HepG2 (cell line): ENCODE results near the gene TIGAR. TPM values are rescaled to one million over a fixed set of nuclear protein-coding genes. Genes with fewer than 3 reads are reported as not detected.

Source experiments
- ELF1 ChIP-seq: sonication (generic); formaldehyde crosslinking; IDR thresholded peaks from 2 replicates; pipeline ENCODE4 v1.4.0; 2020; ENCODE audit warnings: missing genetic modification reagents
- FOXM1 ChIP-seq: sonication (generic); formaldehyde crosslinking; IDR thresholded peaks from 2 replicates; pipeline ENCODE4 v1.5.0; 2020; ENCODE audit warnings: missing genetic modification reagents
- HNF1B ChIP-seq: sonication (generic); formaldehyde crosslinking; IDR thresholded peaks from 2 replicates; pipeline ENCODE4 v1.5.1; 2020; ENCODE audit warnings: mild to moderate bottlenecking, moderate library complexity, missing genetic modification reagents
- JARID2 ChIP-seq: sonication (generic); formaldehyde crosslinking; IDR thresholded peaks from 2 replicates; pipeline ENCODE4 v1.8.1; 2023; ENCODE audit warnings: missing genetic modification reagents, inconsistent platforms; ENCODE audit not compliant: insufficient replicate concordance
- MIER3 ChIP-seq: IDR thresholded peaks from 2 replicates; pipeline ENCODE4 v1.6.1; 2016; ENCODE audit warnings: missing compliant biosample characterization, borderline replicate concordance
- NPAS2 ChIP-seq: sonication (generic); formaldehyde crosslinking; IDR thresholded peaks from 2 replicates; pipeline ENCODE4 v1.8.0; 2022; ENCODE audit warnings: mild to moderate bottlenecking, missing genetic modification reagents, borderline replicate concordance
- YY1 ChIP-seq: IDR thresholded peaks from 2 replicates; pipeline ENCODE4 v1.6.1; 2011; ENCODE audit warnings: low read length, low read depth, moderate library complexity, mild to moderate bottlenecking; ENCODE audit not compliant: insufficient read depth, insufficient replicate concordance
- ZBED4 ChIP-seq: sonication (generic); formaldehyde crosslinking; IDR thresholded peaks from 2 replicates; pipeline ENCODE4 v1.4.0; 2020; ENCODE audit warnings: missing genetic modification reagents, borderline replicate concordance
- ZBTB8A ChIP-seq: sonication (generic); formaldehyde crosslinking; IDR thresholded peaks from 2 replicates; pipeline ENCODE4 v1.4.0; 2020; ENCODE audit warnings: mild to moderate bottlenecking, low read depth, missing genetic modification reagents, borderline replicate concordance
- ZNF234 ChIP-seq: sonication (generic); formaldehyde crosslinking; conservative IDR thresholded peaks from 2 replicates; pipeline ENCODE4 v1.5.1; 2020; ENCODE audit warnings: mild to moderate bottlenecking, missing genetic modification reagents
- ZNF253 ChIP-seq: sonication (generic); formaldehyde crosslinking; IDR thresholded peaks from 2 replicates; pipeline ENCODE4 v1.8.0; 2022; ENCODE audit warnings: mild to moderate bottlenecking, missing genetic modification reagents, borderline replicate concordance
- ZNF407 ChIP-seq: sonication (generic); formaldehyde crosslinking; IDR thresholded peaks from one replicate; pipeline ENCODE4 v1.5.1; 2020; ENCODE audit warnings: mild to moderate bottlenecking, missing genetic modification reagents; ENCODE audit errors: not compliant biosample characterization
- ZNF740 ChIP-seq: sonication (generic); formaldehyde crosslinking; IDR thresholded peaks from 2 replicates; pipeline ENCODE4 v1.4.0; 2020; ENCODE audit warnings: missing genetic modification reagents
- polyA plus RNA-seq, 8 experiments: library from polyadenylated mRNA; depleted of rRNA in 3 of 8; stranded (reverse) in 7 of 8; unstranded in 1 of 8; fragments of >200 nt; fragmentation: Illumina TruSeq in 4 of 8; extraction: Trizol in 4 of 8; gene quantifications; 2 replicates each; pipeline versions ENCODE4 v1.2.1 to v1.2.3, GENCODE V29; 2011 to 2016; ENCODE audit warnings: low read depth in 4 of 8, missing spikeins in 1 of 8, mixed read lengths in 1 of 8; ENCODE audit not compliant: insufficient read depth in 1 of 8
- total RNA-seq, 5 experiments: library from RNA; depleted of rRNA; stranded (reverse); fragments of >200 nt; fragmentation: Illumina TruSeq; extraction: Trizol; gene quantifications; 2 replicates each; pipeline ENCODE4 v1.2.3, GENCODE V29; 2016; ENCODE audit warnings: low read depth in 1 of 5

The TIGAR gene
- total and polyA plus RNA-seq, 2 of the 13 experiments (the other 11 are each of a cell fraction or from before 2014, with no cell fraction given) = 2.6 to 21.8 TPM

GRCh38 chr12:4276524-4277204 is 44.3 kb upstream of the TIGAR start (continued):
- TF ChIP-seq ZBED4 = 0 out of 2 replicates have a peak, but pooled peaks have one; percentile 26
- peak; percentile 83; the same call in 1 of the 2 replicates for TF ChIP-seq ZNF740 (CRISPR knock-in tag)
- no peak for TF ChIP-seq JARID2 (CRISPR knock-in tag)
- TF ChIP-seq ZNF234 = no peak
- no peak for TF ChIP-seq ZBTB8A (CRISPR knock-in tag)
- TF ChIP-seq ELF1 (CRISPR knock-in tag) = no peak
- peak; percentile 64 for TF ChIP-seq HNF1B (CRISPR knock-in tag)
- TF ChIP-seq FOXM1 (CRISPR knock-in tag) = no peak
- no peak for TF ChIP-seq ZNF407 (CRISPR knock-in tag)
- TF ChIP-seq YY1 = no peak
- no peak for TF ChIP-seq NPAS2 (CRISPR knock-in tag)
- 0 out of 2 replicates have a peak, but pooled peaks have one; percentile 59 for TF ChIP-seq MIER3 (CRISPR knock-in tag)
- no peak for TF ChIP-seq ZNF253 (CRISPR knock-in tag)
